ENCODE data around the gene EFCAB8. TPM values are rescaled to one million over a fixed set of nuclear protein-coding genes. Genes with fewer than 3 reads are reported as not detected.
"Not testable (repeated sequence)": the region's sequence is repeated elsewhere in the genome, so short reads cannot be mapped to it uniquely, and the experiment has no call there.

EFCAB8 gene
- total RNA-seq, 1 donor from 2014 or later: 1.0 TPM

GRCh38 chr20:32971703-32972161 lies 113.0 kb downstream of the EFCAB8 start:
- peak; percentile 36 for DNase-seq (ENCODE audit: low spot score)

GRCh38 chr20:32972181-32973076 lies 113.7 kb downstream of the EFCAB8 start:
- peak; percentile 51 for DNase-seq (ENCODE audit: low spot score)

- no peak for DNase-seq (ENCODE audit: low spot score)
Measured at GRCh38 chr20:32973077-32973717, 114.5 kb downstream of the EFCAB8 start.

GRCh38 chr20:32974204-32975064 lies 115.7 kb downstream of the EFCAB8 start:
- not testable (repeated sequence) for DNase-seq (ENCODE audit: low spot score)

- not testable (repeated sequence) for DNase-seq (ENCODE audit: low spot score)
Measured at GRCh38 chr20:32975121-32975520, 116.4 kb downstream of the EFCAB8 start.

GRCh38 chr20:32975698-32976674 lies 117.3 kb downstream of the EFCAB8 start:
- DNase-seq (ENCODE audit: low spot score): peak; percentile 43

- peak; percentile 44 for DNase-seq (ENCODE audit: low spot score)
Measured at GRCh38 chr20:32976746-32977145, 118.0 kb downstream of the EFCAB8 start.

- DNase-seq (ENCODE audit: low spot score): peak; percentile 36
Measured at GRCh38 chr20:32977281-32978008, 118.7 kb downstream of the EFCAB8 start.

GRCh38 chr20:32978009-32978335 lies 119.2 kb downstream of the EFCAB8 start:
- no peak for DNase-seq (ENCODE audit: low spot score)

- no peak for DNase-seq (ENCODE audit: low spot score)
Measured at GRCh38 chr20:32979201-32979998, 120.7 kb downstream of the EFCAB8 start.

- DNase-seq (ENCODE audit: low spot score): no peak
Measured at GRCh38 chr20:32980131-32980941, 121.6 kb downstream of the EFCAB8 start.

GRCh38 chr20:32980990-32981389 lies 122.3 kb downstream of the EFCAB8 start:
- no peak for DNase-seq (ENCODE audit: low spot score)

- no peak for DNase-seq (ENCODE audit: low spot score)
Measured at GRCh38 chr20:32982617-32983458, 124.1 kb downstream of the EFCAB8 start.

GRCh38 chr20:32983459-32984112 lies 124.9 kb downstream of the EFCAB8 start:
- DNase-seq (ENCODE audit: low spot score): no peak

GRCh38 chr20:32984196-32984595 lies 125.5 kb downstream of the EFCAB8 start:
- DNase-seq (ENCODE audit: low spot score): no peak

- DNase-seq (ENCODE audit: low spot score): no peak
Measured at GRCh38 chr20:32984631-32985354, 126.1 kb downstream of the EFCAB8 start.

Data from ureter (tissue), 1 donor.